ENCODE results near the gene SIM2.

The SIM2 gene

GRCh38 chr21:36689324-36689723 is 9.6 kb upstream of the SIM2 start:
- no peak for DNase-seq

- DNase-seq, result no peak
These were observed 8.0 kb upstream of the SIM2 start for GRCh38 chr21:36690628-36691554.

GRCh38 chr21:36691555-36692041 is 7.3 kb upstream of the SIM2 start:
- no peak for DNase-seq

GRCh38 chr21:36692114-36692834 is 6.6 kb upstream of the SIM2 start:
- DNase-seq, result no peak

- no peak for DNase-seq
These were observed 6.0 kb upstream of the SIM2 start for GRCh38 chr21:36692835-36693488.

GRCh38 chr21:36693489-36694030 is 5.4 kb upstream of the SIM2 start:
- DNase-seq, result no peak

GRCh38 chr21:36694031-36694515 is 4.8 kb upstream of the SIM2 start:
- DNase-seq, result no peak

GRCh38 chr21:36694593-36695282 is 4.2 kb upstream of the SIM2 start:
- DNase-seq, result no peak

GRCh38 chr21:36695283-36695634 is 3.7 kb upstream of the SIM2 start:
- DNase-seq, result no peak

- DNase-seq, result no peak
These were observed 3.1 kb upstream of the SIM2 start for GRCh38 chr21:36695671-36696389.

- DNase-seq, result no peak
These were observed 2.4 kb upstream of the SIM2 start for GRCh38 chr21:36696390-36697059.

- no peak for DNase-seq
These were observed 1.7 kb upstream of the SIM2 start for GRCh38 chr21:36697060-36697850.

GRCh38 chr21:36697851-36698384 is 997 bp upstream of the SIM2 start:
- no peak for DNase-seq

- DNase-seq, result peak; percentile 53
These were observed 432 bp upstream of the SIM2 start for GRCh38 chr21:36698385-36698980.

- DNase-seq, result no peak
These were observed 805 bp downstream of the SIM2 start for GRCh38 chr21:36699546-36700294.

GRCh38 chr21:36700295-36700970 is 1.5 kb downstream of the SIM2 start:
- no peak for DNase-seq

GRCh38 chr21:36700971-36701755 is 2.2 kb downstream of the SIM2 start:
- DNase-seq, result no peak

Measured in NCI-H2029 (cell line).